ENCODE measurements around the gene STRADA. TPM values are rescaled to one million over a fixed set of nuclear protein-coding genes. Genes with fewer than 3 reads are reported as not detected.
A peak's percentile ranks its signal among the peaks of the same experiment; 100 is the strongest.

STRADA gene
- total and polyA plus RNA-seq, 9 of the 15 experiments (the other 6 are each of a cell fraction or from before 2014, with no cell fraction given), result 6.6 to 33.0 (median 20.5) TPM

- TF ChIP-seq, protein P1, sequence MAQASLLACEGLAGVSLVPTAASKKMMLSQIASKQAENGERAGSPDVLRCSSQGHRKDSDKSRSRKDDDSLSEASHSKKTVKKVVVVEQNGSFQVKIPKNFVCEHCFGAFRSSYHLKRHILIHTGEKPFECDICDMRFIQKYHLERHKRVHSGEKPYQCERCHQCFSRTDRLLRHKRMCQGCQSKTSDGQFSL (CRISPR knock-in tag; IDR thresholded peaks at IDR 0.05), result no peak
- TF ChIP-seq, protein P1 (tag; IDR thresholded peaks at IDR 0.05), result no peak
- TF ChIP-seq MED1 (CRISPR knock-in tag; IDR thresholded peaks at IDR 0.05; ENCODE audit: borderline replicate concordance) (no peak), ZNF512 (tag; IDR thresholded peaks at IDR 0.05) (no peak), ZNF707 (CRISPR knock-in tag; conservative IDR thresholded peaks at IDR 0.05) (no peak), ZMIZ1 (IDR thresholded peaks at IDR 0.05; ENCODE audit: low read depth in 2 of 2, low read length in 2 of 2) (peak in 1 of 2 experiments; percentile 37; a peak in 2 of 4 replicates), ZNF695 (CRISPR knock-in tag; IDR thresholded peaks at IDR 0.05) (no peak), CC2D1A (IDR thresholded peaks at IDR 0.05) (no peak), LCOR (CRISPR knock-in tag; IDR thresholded peaks at IDR 0.05) (peak; percentile 95), SAFB (IDR thresholded peaks at IDR 0.05; ENCODE audit: borderline replicate concordance, low read depth, low read length) (no peak), NONO (IDR thresholded peaks at IDR 0.05; ENCODE audit: low read depth in 2 of 2, low read length in 1 of 2) (peak in 1 of 2 experiments; percentile 85; a peak in 2 of 4 replicates), NUFIP1 (IDR thresholded peaks at IDR 0.05; ENCODE audit: partially characterized antibody) (no peak), SIX5 (IDR thresholded peaks at IDR 0.05; ENCODE audit: borderline replicate concordance in 1 of 2, insufficient read depth in 1 of 2, low read depth in 1 of 2, low read length in 2 of 2) (no peak), NELFE (IDR thresholded peaks at IDR 0.05; ENCODE audit: insufficient read depth, insufficient read length) (no peak), POLR2AphosphoS5 (IDR thresholded peaks at IDR 0.05; ENCODE audit: control insufficient read depth, insufficient read depth, low read depth, low read length) (peak; percentile 60; the same call in 1 of the 2 replicates), KDM5B (IDR thresholded peaks at IDR 0.05; ENCODE audit: insufficient replicate concordance, low read depth, low read length) (peak; percentile 85), MLX (CRISPR knock-in tag; conservative IDR thresholded peaks at IDR 0.05) (peak in 1 of 2 experiments; percentile 79; a peak in 1 of 4 replicates), CEBPG (CRISPR knock-in tag; IDR thresholded peaks at IDR 0.05) (peak; percentile 90), CEBPG (tag; conservative IDR thresholded peaks at IDR 0.05 in 1 of 2, IDR thresholded peaks at IDR 0.05 in 1 of 2) (peak; percentile 79 to 93)
These were observed 31.9 kb upstream of the STRADA start, which contains the start of gene CCDC47 (continued) for GRCh38 chr17:63773272-63774140.

All from K562 (cell line).